GM12872 (cell line): ENCODE measurements around the gene BRDT.

Experiments used
- CTCF ChIP-seq: IDR thresholded peaks from 3 replicates; pipeline ENCODE4 v1.5.1; 2011; ENCODE audit warnings: low read depth, mild to moderate bottlenecking, low read length, moderate library complexity; ENCODE audit not compliant: insufficient read depth

BRDT gene

GRCh38 chr1:91944087-91944486 lies 5.1 kb upstream of the BRDT start:
- no peak for TF ChIP-seq CTCF

- no peak for TF ChIP-seq CTCF
Measured at GRCh38 chr1:91948097-91948496, 1.1 kb upstream of the BRDT start.

- no peak for TF ChIP-seq CTCF
Measured at GRCh38 chr1:91948501-91949355, 473 bp upstream of the BRDT start.

GRCh38 chr1:91952187-91952586 lies 3.0 kb downstream of the BRDT start:
- TF ChIP-seq CTCF, result no peak

- no peak for TF ChIP-seq CTCF
Measured at GRCh38 chr1:91958926-91959325, 9.7 kb downstream of the BRDT start.

- TF ChIP-seq CTCF, result no peak
Measured at GRCh38 chr1:91968334-91968733, 19.1 kb downstream of the BRDT start.

- TF ChIP-seq CTCF, result no peak
Measured at GRCh38 chr1:91979383-91979782, 30.2 kb downstream of the BRDT start.
